ENCODE data around the gene BCAR3. TPM values are rescaled to one million over a fixed set of nuclear protein-coding genes. Genes with fewer than 3 reads are reported as not detected.

The BCAR3 gene
- total RNA-seq, 1 donor from 2014 or later = 16.6 TPM

GRCh38 chr1:93611668-93612067, 70.0 kb downstream of the BCAR3 start:
- no peak overlapping the region for H3K4me3 Mint-ChIP-seq
- no peaks in the 10 kb centered on the region for H3K27me3 Mint-ChIP-seq
- H3K4me1 Mint-ChIP-seq (ENCODE audit: unreplicated experiment) = peaks cover 75% of the 10 kb centered on the region
- H3K36me3 Mint-ChIP-seq = peaks cover 16% of the 10 kb centered on the region
- no peak overlapping the region for H3K27ac Mint-ChIP-seq
- peaks cover 3% of the 10 kb centered on the region for H3K9me3 Mint-ChIP-seq
- DNase-seq (ENCODE audit: extremely low spot score, unreplicated experiment) = no peak
- no peak for TF ChIP-seq CTCF (conservative IDR thresholded peaks at IDR 0.05)

GRCh38 chr1:93609536-93609935, 72.1 kb downstream of the BCAR3 start:
- Mint-ChIP-seq H3K27me3 (no peaks in the 10 kb centered on the region), H3K9me3 (peaks cover 5% of the 10 kb centered on the region), H3K27ac (peak overlapping the region; percentile 39), H3K4me1 (ENCODE audit: unreplicated experiment) (peaks cover 75% of the 10 kb centered on the region), H3K4me3 (peak overlapping the region; percentile 33), H3K36me3 (peaks cover 23% of the 10 kb centered on the region)
- no peak for DNase-seq (ENCODE audit: extremely low spot score, unreplicated experiment)
- no peak for TF ChIP-seq CTCF (conservative IDR thresholded peaks at IDR 0.05)

- Mint-ChIP-seq H3K27ac (peak overlapping the region; percentile 54), H3K36me3 (peaks cover 23% of the 10 kb centered on the region), H3K9me3 (peaks cover 5% of the 10 kb centered on the region), H3K4me1 (ENCODE audit: unreplicated experiment) (peaks cover 76% of the 10 kb centered on the region), H3K27me3 (no peaks in the 10 kb centered on the region), H3K4me3 (peak overlapping the region; percentile 38)
- DNase-seq (ENCODE audit: extremely low spot score, unreplicated experiment) = no peak
- no peak for TF ChIP-seq CTCF (conservative IDR thresholded peaks at IDR 0.05)
These were observed 73.2 kb downstream of the BCAR3 start for GRCh38 chr1:93608187-93609109.

GRCh38 chr1:93607814-93608186, 73.8 kb downstream of the BCAR3 start:
- no peak for TF ChIP-seq CTCF (conservative IDR thresholded peaks at IDR 0.05)
- Mint-ChIP-seq H3K4me3 (no peak overlapping the region), H3K27me3 (no peaks in the 10 kb centered on the region), H3K9me3 (peaks cover 5% of the 10 kb centered on the region), H3K4me1 (ENCODE audit: unreplicated experiment) (peaks cover 70% of the 10 kb centered on the region), H3K36me3 (peaks cover 23% of the 10 kb centered on the region), H3K27ac (peak overlapping the region; percentile 54)
- DNase-seq (ENCODE audit: extremely low spot score, unreplicated experiment) = no peak

- Mint-ChIP-seq H3K27ac (peak overlapping the region; percentile 66), H3K4me1 (ENCODE audit: unreplicated experiment) (peaks cover 54% of the 10 kb centered on the region), H3K36me3 (peaks cover 21% of the 10 kb centered on the region), H3K4me3 (peak overlapping the region; percentile 65), H3K9me3 (peaks cover 5% of the 10 kb centered on the region), H3K27me3 (no peaks in the 10 kb centered on the region)
- TF ChIP-seq CTCF (conservative IDR thresholded peaks at IDR 0.05) = no peak
- no peak for DNase-seq (ENCODE audit: extremely low spot score, unreplicated experiment)
These were observed 75.7 kb downstream of the BCAR3 start for GRCh38 chr1:93605812-93606512.

Data from type B pancreatic cell (in vitro differentiated cells).